Hepatocyte (in vitro differentiated cells): ENCODE measurements around the gene SMLR1. TPM values are rescaled to one million over a fixed set of nuclear protein-coding genes. Genes with fewer than 3 reads are reported as not detected.

ENCODE experiments used
- DNase-seq: peaks from one replicate; pipeline ENCODE4 v3.0.0-alpha.2; 2016; ENCODE audit warnings: low spot score
- H2AFZ ChIP-seq: fragments of 200-600 bp; sonication (generic); 2 replicates; pipeline ENCODE4 v1.6.0; 2016; ENCODE audit warnings: antibody characterized with exemption, mild to moderate bottlenecking
- H3K27ac ChIP-seq: fragments of 200-600 bp; sonication (generic); 2 replicates; pipeline ENCODE4 v1.5.1; 2016; ENCODE audit warnings: mild to moderate bottlenecking
- H3K27me3 ChIP-seq: fragments of 200-600 bp; sonication (generic); 2 replicates; pipeline ENCODE4 v1.6.1; 2016
- H3K36me3 ChIP-seq: fragments of 200-600 bp; sonication (generic); replicated peaks from 2 replicates; pipeline ENCODE4 v1.5.1; 2016; ENCODE audit warnings: low read depth; ENCODE audit not compliant: insufficient read depth
- H3K4me1 ChIP-seq: fragments of 200-600 bp; sonication (generic); 2 replicates; pipeline ENCODE4 v1.5.1; 2016; ENCODE audit warnings: mild to moderate bottlenecking, moderate library complexity; ENCODE audit not compliant: insufficient read depth
- H3K4me2 ChIP-seq: fragments of 200-600 bp; sonication (generic); 2 replicates; pipeline ENCODE4 v1.6.0; 2016
- H3K4me3 ChIP-seq: fragments of 200-600 bp; sonication (generic); 2 replicates; pipeline ENCODE4 v1.5.1; 2016; ENCODE audit warnings: mild to moderate bottlenecking
- H3K79me2 ChIP-seq: fragments of 200-600 bp; sonication (generic); 2 replicates; pipeline ENCODE4 v1.6.0; 2017; ENCODE audit warnings: mild to moderate bottlenecking
- H3K9me2 ChIP-seq: fragments of 200-600 bp; sonication (generic); replicated peaks from 2 replicates; pipeline ENCODE4 v1.6.0; 2017; ENCODE audit warnings: mild to moderate bottlenecking; ENCODE audit not compliant: insufficient read depth
- H3K9me3 ChIP-seq: fragments of 200-600 bp; sonication (generic); 2 replicates; pipeline ENCODE4 v1.5.1; 2016; ENCODE audit warnings: low read depth, mild to moderate bottlenecking
- H4K20me1 ChIP-seq: fragments of 200-600 bp; sonication (generic); 2 replicates; pipeline ENCODE4 v1.6.0; 2016; ENCODE audit warnings: mild to moderate bottlenecking; ENCODE audit not compliant: insufficient read depth, poor library complexity, severe bottlenecking
- EZH2 ChIP-seq: fragments of 200-600 bp; sonication (generic); IDR thresholded peaks from 2 replicates; pipeline ENCODE4 v1.6.1; 2016; ENCODE audit warnings: antibody characterized with exemption, mild to moderate bottlenecking, borderline replicate concordance
- EZH2phosphoT487 ChIP-seq: fragments of 200-600 bp; sonication (generic); IDR thresholded peaks from one replicate; pipeline ENCODE4 v1.6.1; 2018; ENCODE audit warnings: antibody characterized with exemption, mild to moderate bottlenecking, low read depth, moderate library complexity; ENCODE audit not compliant: unreplicated experiment, severe bottlenecking
- WGBS: methylation state at CpG from one replicate; pipeline ENCODE4 v1.1.6; 2016; ENCODE audit warnings: low lambda C conversion rate; ENCODE audit errors: missing lambda C conversion rate; 5-methylcytosine and 5-hydroxymethylcytosine counted together
- polyA plus RNA-seq: library from polyadenylated mRNA; unstranded; fragments of >200 nt; fragmentation: Nextera tagmentation; extraction: Ambion mirVana; gene quantifications from 2 replicates; pipeline ENCODE4 v1.2.1, GENCODE V29; 2016
- total RNA-seq: library from RNA; depleted of rRNA; stranded (reverse); fragments of >200 nt; gene quantifications from 2 replicates; pipeline ENCODE4 v1.2.3, GENCODE V29; 2014
- TF ChIP-seq, protein P1 (sequence below): fragments of 200-600 bp; sonication (generic); IDR thresholded peaks from 2 replicates; pipeline ENCODE4 v1.5.1; 2016; ENCODE audit warnings: antibody characterized with exemption, mild to moderate bottlenecking; ENCODE audit not compliant: poor library complexity

Gene SMLR1
- total and polyA plus RNA-seq, 2 experiments from 2014 or later: 28.9 to 31.0 TPM

GRCh38 chr6:130849594-130849993 lies 22.4 kb downstream of the SMLR1 start:
- no peaks in the 10 kb centered on the region for H3K9me3 ChIP-seq
- H3K4me1 ChIP-seq: peaks cover 16% of the 10 kb centered on the region
- H4K20me1 ChIP-seq: no peaks in the 10 kb centered on the region
- H3K27ac ChIP-seq: no peak overlapping the region
- WGBS: 78% methylated on average over 1 of the region's 1 CpG
- no peaks in the 10 kb centered on the region for H3K36me3 ChIP-seq
- no peak for DNase-seq
- no peak overlapping the region for H3K4me2 ChIP-seq
- no peaks in the 10 kb centered on the region for H3K79me2 ChIP-seq
- TF ChIP-seq EZH2phosphoT487: no peak
- TF ChIP-seq, protein P1, sequence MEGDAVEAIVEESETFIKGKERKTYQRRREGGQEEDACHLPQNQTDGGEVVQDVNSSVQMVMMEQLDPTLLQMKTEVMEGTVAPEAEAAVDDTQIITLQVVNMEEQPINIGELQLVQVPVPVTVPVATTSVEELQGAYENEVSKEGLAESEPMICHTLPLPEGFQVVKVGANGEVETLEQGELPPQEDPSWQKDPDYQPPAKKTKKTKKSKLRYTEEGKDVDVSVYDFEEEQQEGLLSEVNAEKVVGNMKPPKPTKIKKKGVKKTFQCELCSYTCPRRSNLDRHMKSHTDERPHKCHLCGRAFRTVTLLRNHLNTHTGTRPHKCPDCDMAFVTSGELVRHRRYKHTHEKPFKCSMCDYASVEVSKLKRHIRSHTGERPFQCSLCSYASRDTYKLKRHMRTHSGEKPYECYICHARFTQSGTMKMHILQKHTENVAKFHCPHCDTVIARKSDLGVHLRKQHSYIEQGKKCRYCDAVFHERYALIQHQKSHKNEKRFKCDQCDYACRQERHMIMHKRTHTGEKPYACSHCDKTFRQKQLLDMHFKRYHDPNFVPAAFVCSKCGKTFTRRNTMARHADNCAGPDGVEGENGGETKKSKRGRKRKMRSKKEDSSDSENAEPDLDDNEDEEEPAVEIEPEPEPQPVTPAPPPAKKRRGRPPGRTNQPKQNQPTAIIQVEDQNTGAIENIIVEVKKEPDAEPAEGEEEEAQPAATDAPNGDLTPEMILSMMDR: no peak
- TF ChIP-seq EZH2: no peak
- no peak overlapping the region for H2AFZ ChIP-seq
- no peak overlapping the region for H3K4me3 ChIP-seq
- no peaks in the 10 kb centered on the region for H3K27me3 ChIP-seq
- no peaks in the 10 kb centered on the region for H3K9me2 ChIP-seq

DNA sequence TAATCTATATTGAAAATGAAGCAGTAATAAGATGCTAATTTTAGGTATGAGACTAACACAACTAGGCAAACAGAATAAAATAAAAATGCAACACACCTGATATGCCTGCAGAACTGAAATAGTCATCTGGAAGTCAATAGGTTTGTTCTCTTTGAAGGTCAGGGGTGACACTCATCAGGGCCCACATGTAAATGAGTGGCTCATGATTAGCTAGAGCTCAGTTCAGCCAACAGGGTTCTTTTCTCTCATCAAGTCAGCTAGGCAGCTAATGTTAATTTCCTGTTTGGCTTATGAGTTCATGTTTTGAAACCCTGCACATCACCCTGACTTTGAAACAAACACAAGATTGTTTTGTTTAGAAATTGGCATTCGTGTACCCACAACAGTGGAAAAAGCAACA lies 23.8 kb downstream of the SMLR1 start:
- TF ChIP-seq, protein P1: no peak
- TF ChIP-seq EZH2: no peak
- no peak for TF ChIP-seq EZH2phosphoT487
- no peaks in the 10 kb centered on the region for H3K9me2 ChIP-seq
- no peak for DNase-seq
- no peaks in the 10 kb centered on the region for H3K79me2 ChIP-seq
- no peaks in the 10 kb centered on the region for H4K20me1 ChIP-seq
- H3K4me2 ChIP-seq: no peak overlapping the region
- no peaks in the 10 kb centered on the region for H3K27me3 ChIP-seq
- H3K9me3 ChIP-seq: no peaks in the 10 kb centered on the region
- H3K4me3 ChIP-seq: no peak overlapping the region
- H2AFZ ChIP-seq: no peak overlapping the region
- H3K36me3 ChIP-seq: no peaks in the 10 kb centered on the region
- 92% methylated on average over 1 of the region's 1 CpG for WGBS
- H3K27ac ChIP-seq: no peak overlapping the region
- H3K4me1 ChIP-seq: peaks cover 16% of the 10 kb centered on the region

GRCh38 chr6:130852844-130853554 lies 25.8 kb downstream of the SMLR1 start:
- no peaks in the 10 kb centered on the region for H3K36me3 ChIP-seq
- H3K27me3 ChIP-seq: no peaks in the 10 kb centered on the region
- DNase-seq: no peak
- H3K27ac ChIP-seq: no peak overlapping the region
- peaks cover 17% of the 10 kb centered on the region for H3K4me1 ChIP-seq
- 48% methylated on average over 7 of the region's 7 CpGs for WGBS
- no peaks in the 10 kb centered on the region for H3K9me3 ChIP-seq
- H4K20me1 ChIP-seq: no peaks in the 10 kb centered on the region
- TF ChIP-seq, protein P1: no peak
- TF ChIP-seq EZH2: no peak
- TF ChIP-seq EZH2phosphoT487: no peak
- no peak overlapping the region for H2AFZ ChIP-seq
- no peaks in the 10 kb centered on the region for H3K79me2 ChIP-seq
- peak overlapping the region; percentile 66 for H3K4me2 ChIP-seq
- no peak overlapping the region for H3K4me3 ChIP-seq
- no peaks in the 10 kb centered on the region for H3K9me2 ChIP-seq
